GM19328 (cell line): ENCODE data around the gene MEF2D.

Experiments used
- ATAC-seq: cut with Tn5 transposase; IDR thresholded peaks from one replicate; pipeline ENCODE4 v1.9.1; 2021; ENCODE audit warnings: mild to moderate bottlenecking, moderate library complexity; ENCODE audit not compliant: unreplicated experiment

MEF2D gene

GRCh38 chr1:156448134-156448967, 52.2 kb downstream of the MEF2D start:
- no peak for ATAC-seq

GRCh38 chr1:156445789-156446263, 54.7 kb downstream of the MEF2D start:
- no peak for ATAC-seq

GRCh38 chr1:156444407-156445001, 56.1 kb downstream of the MEF2D start:
- ATAC-seq: no peak

- no peak for ATAC-seq
Observed at GRCh38 chr1:156443286-156443685, 57.3 kb downstream of the MEF2D start.

GRCh38 chr1:156440654-156441437, 59.7 kb downstream of the MEF2D start:
- ATAC-seq: no peak

GRCh38 chr1:156439777-156440183, 60.8 kb downstream of the MEF2D start:
- ATAC-seq: no peak

GRCh38 chr1:156439036-156439776, 61.4 kb downstream of the MEF2D start:
- no peak for ATAC-seq

- no peak for ATAC-seq
Observed at GRCh38 chr1:156438278-156438987, 62.1 kb downstream of the MEF2D start.

GRCh38 chr1:156437037-156437867, 63.3 kb downstream of the MEF2D start:
- ATAC-seq: no peak

GRCh38 chr1:156436141-156437036, 64.2 kb downstream of the MEF2D start:
- no peak for ATAC-seq

GRCh38 chr1:156435545-156436140, 64.9 kb downstream of the MEF2D start:
- ATAC-seq: no peak

GRCh38 chr1:156434989-156435544, 65.5 kb downstream of the MEF2D start:
- ATAC-seq: no peak

- no peak for ATAC-seq
Observed at GRCh38 chr1:156433602-156434001, 67.0 kb downstream of the MEF2D start.

- no peak for ATAC-seq
Observed at GRCh38 chr1:156433032-156433431, 67.5 kb downstream of the MEF2D start.

GRCh38 chr1:156432669-156433018, 67.9 kb downstream of the MEF2D start:
- ATAC-seq: no peak

- no peak for ATAC-seq
Observed at GRCh38 chr1:156431769-156432668, 68.6 kb downstream of the MEF2D start.

- ATAC-seq: no peak
Observed at GRCh38 chr1:156431366-156431765, 69.2 kb downstream of the MEF2D start.
